GM19468 (cell line): ENCODE measurements around the gene MAGIX.
"Not testable (repeated sequence)": the region's sequence is repeated elsewhere in the genome, so short reads cannot be mapped to it uniquely, and the experiment has no call there.

Experiments used
- ATAC-seq: cut with Tn5 transposase; IDR thresholded peaks from one replicate; pipeline ENCODE4 v1.9.1; 2021; ENCODE audit warnings: mild to moderate bottlenecking, moderate library complexity, moderate number of reproducible peaks; ENCODE audit not compliant: unreplicated experiment; ENCODE audit errors: extremely low read depth

The MAGIX gene

DNA sequence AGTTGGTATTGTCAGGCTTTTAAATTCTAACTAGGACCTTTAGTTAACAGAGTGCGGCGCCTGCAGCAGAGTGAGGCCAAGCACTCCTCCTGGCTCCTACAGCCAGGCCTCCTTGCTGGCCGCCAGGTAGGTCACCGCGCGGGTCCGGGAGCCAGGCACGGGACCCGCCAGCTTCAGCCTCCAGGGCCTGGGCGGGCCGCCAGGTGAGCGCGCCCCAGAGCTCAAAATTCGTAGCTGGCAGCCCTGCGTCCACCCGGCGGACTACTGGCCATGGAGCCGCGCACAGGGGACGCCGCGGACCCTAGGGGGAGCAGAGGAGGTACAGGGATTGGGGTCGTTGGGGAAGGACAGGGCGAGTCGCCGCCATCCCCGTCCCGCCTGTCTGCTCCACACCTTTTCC lies at the start of gene MAGIX:
Gene MAGIX, plus strand, starts transcription at position 139 of the 400 bp plus-strand sequence. Its CDS starts 132 bp downstream, at position 271.
- ATAC-seq: no peak

DNA sequence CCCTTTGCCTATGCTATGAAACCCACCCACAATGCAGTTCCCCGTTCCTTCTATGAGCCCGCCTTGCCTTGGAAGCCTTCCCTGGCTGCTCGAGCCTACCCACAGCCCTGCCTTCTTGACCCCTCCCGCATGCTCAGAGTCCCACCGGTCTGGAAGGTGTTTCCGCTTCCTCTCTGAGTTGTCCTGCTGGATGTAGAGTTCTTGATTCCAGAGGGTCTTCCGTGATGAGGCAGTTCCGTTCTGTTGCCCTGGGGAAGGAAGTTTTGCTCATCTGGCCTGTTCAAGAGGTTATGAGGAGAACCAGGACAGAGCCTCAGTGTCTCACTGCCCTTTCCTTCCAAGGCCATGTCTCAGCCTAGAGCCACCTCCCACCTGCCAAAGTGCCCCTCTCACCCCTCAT lies 46.5 kb upstream of the MAGIX start:
- no peak for ATAC-seq

GRCh38 chrX:49116716-49117115 lies 45.8 kb upstream of the MAGIX start:
- ATAC-seq: no peak

DNA sequence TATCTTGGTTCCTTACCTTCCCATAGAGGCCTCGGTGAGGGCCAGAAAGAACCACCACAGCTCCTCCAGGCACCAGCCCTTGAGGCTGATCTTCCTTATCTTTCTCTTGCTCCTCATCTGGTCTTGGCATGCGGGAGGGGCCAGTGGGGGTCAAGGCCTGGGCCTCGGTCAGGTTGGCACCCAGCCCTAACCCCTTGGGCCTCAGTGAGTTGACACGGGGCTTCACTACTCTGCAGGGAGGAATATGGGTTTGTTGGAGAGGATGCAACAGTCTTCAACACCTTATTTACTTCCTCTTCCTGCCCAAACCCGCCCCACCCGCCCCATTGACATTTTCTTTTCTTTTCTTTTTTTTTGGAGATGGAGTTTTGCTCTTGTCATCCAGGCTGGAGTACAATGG lies 45.0 kb upstream of the MAGIX start:
- no peak for ATAC-seq

DNA sequence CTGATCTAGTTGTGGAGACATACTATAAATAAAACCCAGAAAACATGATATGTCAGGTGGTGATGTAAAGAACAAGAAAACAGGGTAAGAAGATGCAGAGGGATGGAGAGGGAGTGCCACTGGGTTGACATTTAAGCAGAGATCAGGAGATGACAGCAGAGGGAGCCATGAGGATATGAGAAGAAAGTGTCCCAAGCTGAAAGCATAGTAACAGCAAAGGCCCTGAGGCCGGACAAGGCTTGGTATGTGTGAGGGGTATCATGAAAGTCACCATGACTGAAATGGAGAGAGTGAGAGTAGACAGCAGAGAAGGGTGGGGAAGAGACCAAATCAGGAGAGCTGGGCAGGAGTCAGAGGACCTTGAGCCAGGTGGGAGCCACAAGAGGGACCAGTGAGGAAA lies 42.5 kb upstream of the MAGIX start:
- no peak for ATAC-seq

- no peak for ATAC-seq
Measured at GRCh38 chrX:49122499-49122898, 40.1 kb upstream of the MAGIX start.

GRCh38 chrX:49127742-49128258 lies 34.8 kb upstream of the MAGIX start:
- not testable (repeated sequence) for ATAC-seq

DNA sequence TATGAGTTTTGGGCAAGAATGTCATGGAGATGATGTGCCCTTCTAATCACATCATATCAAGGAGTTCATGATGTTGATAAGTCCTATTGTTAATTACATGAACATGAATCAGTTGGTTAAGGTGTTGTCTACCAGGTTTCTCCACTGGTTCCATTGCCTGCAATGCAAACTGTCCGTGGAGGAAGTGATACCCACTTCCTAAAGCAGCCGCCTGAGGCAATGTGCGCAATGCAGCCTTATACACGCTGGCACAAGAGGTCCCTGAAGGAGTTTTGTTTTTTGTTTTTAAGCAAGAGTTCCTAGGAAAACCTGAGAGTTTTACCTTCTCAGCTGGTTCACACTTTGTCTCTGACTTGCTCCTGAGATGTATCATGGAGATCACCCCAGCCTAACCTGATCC lies 33.1 kb upstream of the MAGIX start:
- ATAC-seq: no peak

DNA sequence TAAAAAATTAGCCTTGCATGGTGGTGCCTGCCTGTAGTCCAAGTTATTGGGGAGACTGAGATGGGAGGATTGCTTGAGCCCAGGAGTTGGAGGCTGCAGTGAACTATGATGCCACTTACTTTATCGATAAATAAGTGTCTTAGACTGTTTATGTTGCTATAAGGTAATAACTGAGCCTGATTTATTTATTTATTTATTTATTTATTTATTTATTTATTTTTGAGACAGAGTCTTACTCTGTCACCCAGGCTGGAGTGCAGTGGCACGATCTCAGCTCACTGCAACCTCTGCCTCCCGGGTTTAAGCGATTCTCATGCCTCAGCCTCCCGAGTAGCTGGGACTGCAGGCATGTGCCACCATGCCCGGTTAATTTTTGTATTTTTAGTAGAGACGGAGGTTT lies 30.3 kb upstream of the MAGIX start:
- ATAC-seq: not testable (repeated sequence)

DNA sequence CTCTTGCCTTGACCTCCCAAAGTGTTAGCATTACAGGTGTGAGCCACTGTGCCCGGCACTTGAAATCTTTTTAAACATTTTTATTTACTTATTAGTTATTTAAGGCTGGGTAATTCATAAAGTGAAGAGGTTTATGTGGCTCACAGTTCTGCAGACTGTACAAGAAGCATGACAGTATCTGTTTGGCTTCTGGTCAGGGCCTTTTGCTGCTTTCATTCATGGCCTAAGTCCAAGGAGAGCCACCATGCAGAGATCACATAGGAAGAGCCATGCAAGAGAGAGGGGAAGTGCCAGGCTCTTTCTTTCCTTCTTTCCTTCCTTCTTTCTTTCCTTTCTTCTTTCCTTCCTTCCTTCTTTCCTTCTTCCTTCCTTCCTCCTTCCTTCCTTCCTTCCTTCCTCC lies 28.8 kb upstream of the MAGIX start:
- no peak for ATAC-seq

- ATAC-seq: no peak
Measured at GRCh38 chrX:49137492-49137891, 25.1 kb upstream of the MAGIX start.

- ATAC-seq: no peak
Measured at GRCh38 chrX:49139713-49140112, 22.8 kb upstream of the MAGIX start.

DNA sequence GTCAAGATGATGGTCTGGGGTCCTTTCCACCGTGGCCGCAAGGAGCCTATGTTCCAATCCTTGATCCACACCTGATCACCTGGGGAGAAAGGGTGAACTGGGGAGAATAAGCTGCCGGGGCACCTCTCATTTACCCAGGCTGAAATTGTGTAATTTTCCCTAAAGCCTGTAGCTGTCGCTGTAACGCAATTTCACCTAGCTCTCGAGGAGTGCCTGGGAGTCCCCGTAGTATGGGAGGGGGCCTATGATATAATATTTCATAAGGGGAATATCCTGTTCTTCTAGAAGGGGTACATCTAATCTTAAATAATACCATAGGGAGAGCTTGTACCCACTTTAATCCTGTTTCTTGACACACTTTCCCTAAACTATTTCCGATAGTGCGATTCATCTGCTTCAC lies 20.3 kb upstream of the MAGIX start:
- not testable (repeated sequence) for ATAC-seq

- ATAC-seq: not testable (repeated sequence)
Measured at GRCh38 chrX:49143154-49143553, 19.4 kb upstream of the MAGIX start.

GRCh38 chrX:49147282-49147681 lies 15.3 kb upstream of the MAGIX start:
- ATAC-seq: no peak

GRCh38 chrX:49147936-49148335 lies 14.6 kb upstream of the MAGIX start:
- no peak for ATAC-seq

DNA sequence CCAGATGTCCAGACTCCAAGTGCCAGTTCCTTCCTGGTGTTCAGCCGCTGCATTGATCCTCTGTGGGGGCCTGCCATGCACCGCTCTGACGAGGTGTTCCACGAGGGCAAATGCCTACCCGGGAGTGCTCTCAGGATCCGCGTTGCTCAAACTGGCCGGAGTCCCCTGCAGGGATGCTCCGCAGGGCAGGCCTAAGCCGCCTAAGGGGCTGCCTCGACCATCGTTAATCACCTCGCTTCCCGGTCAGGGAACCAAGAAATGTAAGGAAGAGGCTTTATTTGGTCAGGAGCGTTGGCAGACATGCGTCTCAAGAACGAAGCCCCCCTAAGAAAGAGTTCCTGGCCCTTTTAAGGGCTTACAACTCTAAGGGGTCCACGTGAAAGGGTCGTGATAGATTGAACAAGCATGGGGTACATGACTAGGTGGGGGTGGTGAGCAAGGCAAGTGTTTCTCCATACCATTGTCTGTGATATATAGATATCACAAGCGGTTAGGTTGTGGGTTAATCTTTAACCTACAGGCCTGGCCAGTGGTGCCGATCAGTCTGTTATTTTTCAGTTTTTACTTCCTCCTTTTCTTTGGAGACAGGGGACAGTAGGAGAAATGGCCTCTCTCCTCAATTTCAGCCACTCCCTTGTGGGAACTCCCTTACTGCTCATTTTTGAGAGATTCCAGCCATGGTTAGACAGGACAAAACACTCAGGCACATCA lies 14.0 kb upstream of the MAGIX start:
- ATAC-seq: not testable (repeated sequence)

- ATAC-seq: not testable (repeated sequence)
Measured at GRCh38 chrX:49149291-49149690, 13.3 kb upstream of the MAGIX start.

DNA sequence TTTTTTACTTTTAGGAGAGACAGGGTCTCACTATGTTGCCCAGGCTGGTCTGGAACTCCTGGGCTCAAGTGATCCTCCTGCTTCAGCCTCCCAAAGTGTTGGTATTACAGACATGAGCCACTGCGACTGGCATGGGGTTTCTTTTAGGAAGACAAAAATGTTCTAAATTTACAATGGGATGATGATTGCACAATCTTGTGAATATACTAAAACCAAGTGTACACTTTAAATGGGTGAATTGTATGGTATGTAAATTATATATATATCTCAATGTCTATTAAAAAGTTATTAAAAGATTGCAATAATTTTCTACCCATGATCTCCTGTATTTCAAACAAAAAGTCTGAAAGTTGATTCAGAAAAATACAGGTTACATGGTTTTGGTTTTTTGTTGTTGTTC lies 9.1 kb upstream of the MAGIX start:
- no peak for ATAC-seq

DNA sequence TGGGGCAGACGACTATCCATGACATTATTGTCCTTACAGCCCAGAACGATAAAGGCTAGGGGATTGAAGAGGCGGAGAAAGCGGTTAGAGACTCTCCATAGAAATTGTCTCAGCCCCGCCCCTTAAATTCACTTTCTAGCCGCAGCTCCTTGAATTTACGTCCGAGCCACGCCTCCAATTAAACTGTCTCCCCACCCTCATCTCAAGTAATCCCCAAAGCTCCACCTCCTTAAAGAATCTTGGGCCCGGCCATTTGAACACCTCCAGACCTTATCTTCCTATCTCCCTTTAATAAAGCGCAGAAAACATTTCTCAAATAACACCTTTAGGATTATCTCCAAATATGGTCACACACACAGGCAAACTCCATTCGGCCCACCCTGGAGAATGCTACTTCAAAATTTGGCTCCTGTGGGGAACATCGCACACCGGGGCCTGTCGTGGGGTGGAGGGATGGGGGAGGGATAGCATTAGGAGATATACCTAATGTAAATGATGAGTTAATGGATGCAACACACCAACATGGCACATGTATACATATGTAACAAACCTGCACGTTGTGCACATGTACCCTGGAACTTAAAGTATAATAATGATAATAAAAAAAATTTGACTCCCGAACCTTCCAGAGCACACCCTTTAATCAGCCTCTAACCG lies 7.2 kb upstream of the MAGIX start:
- ATAC-seq: no peak
